GM23248 (cell line): Measurements from ENCODE around the gene ZNF831. TPM values are rescaled to one million over a fixed set of nuclear protein-coding genes. Genes with fewer than 3 reads are reported as not detected.

Experiments
- DNase-seq: peaks from one replicate; pipeline ENCODE4 v3.0.0-alpha.2; 2015
- H2AFZ ChIP-seq: fragments of 200-600 bp; sonication (generic); 2 replicates; pipeline ENCODE4 v1.6.1; 2016; ENCODE audit warnings: antibody characterized with exemption
- H3F3A ChIP-seq: fragments of 200-600 bp; sonication (generic); 2 replicates; pipeline ENCODE4 v1.6.1; 2016; ENCODE audit warnings: mild to moderate bottlenecking, antibody characterized with exemption, mixed run types; ENCODE audit not compliant: insufficient read depth
- H3K27ac ChIP-seq: fragments of 200-600 bp; sonication (generic); 2 replicates; pipeline ENCODE4 v1.5.1; 2016; ENCODE audit warnings: mild to moderate bottlenecking
- H3K27me3 ChIP-seq: fragments of 200-600 bp; sonication (generic); replicated peaks from 2 replicates; pipeline ENCODE4 v1.6.1; 2016; ENCODE audit warnings: mild to moderate bottlenecking; ENCODE audit not compliant: insufficient read depth
- H3K36me3 ChIP-seq: fragments of 200-600 bp; sonication (generic); 2 replicates; pipeline ENCODE4 v1.6.1; 2016; ENCODE audit warnings: low read depth, mild to moderate bottlenecking
- H3K4me1 ChIP-seq: fragments of 200-600 bp; sonication (generic); 2 replicates; pipeline ENCODE4 v1.6.1; 2016; ENCODE audit warnings: mild to moderate bottlenecking; ENCODE audit not compliant: insufficient read depth
- H3K4me2 ChIP-seq: fragments of 200-600 bp; sonication (generic); one replicate; pipeline ENCODE4 v1.6.1; 2016; ENCODE audit warnings: mild to moderate bottlenecking; ENCODE audit not compliant: unreplicated experiment
- H3K4me3 ChIP-seq: fragments of 200-600 bp; sonication (generic); 2 replicates; pipeline ENCODE4 v1.5.1; 2016; ENCODE audit warnings: mild to moderate bottlenecking
- H3K79me2 ChIP-seq: fragments of 200-600 bp; sonication (generic); 2 replicates; pipeline ENCODE4 v1.6.1; 2016; ENCODE audit warnings: mild to moderate bottlenecking; ENCODE audit not compliant: insufficient read depth
- H3K9ac ChIP-seq: fragments of 200-600 bp; sonication (generic); 2 replicates; pipeline ENCODE4 v1.6.1; 2016; ENCODE audit warnings: mild to moderate bottlenecking
- H3K9me2 ChIP-seq: fragments of 200-600 bp; sonication (generic); 2 replicates; pipeline ENCODE4 v1.6.1; 2016; ENCODE audit warnings: mixed run types, mild to moderate bottlenecking, moderate library complexity; ENCODE audit not compliant: insufficient read depth
- H3K9me3 ChIP-seq: fragments of 200-600 bp; sonication (generic); one replicate; pipeline ENCODE4 v1.6.1; 2017; ENCODE audit warnings: low read depth
- H4K20me1 ChIP-seq: fragments of 200-600 bp; sonication (generic); 2 replicates; pipeline ENCODE4 v1.6.0; 2016; ENCODE audit not compliant: insufficient read depth
- EZH2 ChIP-seq: fragments of 200-600 bp; sonication (generic); IDR thresholded peaks from 2 replicates; pipeline ENCODE4 v1.6.1; 2018; ENCODE audit warnings: antibody characterized with exemption, mild to moderate bottlenecking; ENCODE audit not compliant: insufficient read depth, poor library complexity, severe bottlenecking
- EZH2phosphoT487 ChIP-seq: fragments of 200-600 bp; sonication (generic); IDR thresholded peaks from 2 replicates; pipeline ENCODE4 v1.6.1; 2018; ENCODE audit warnings: antibody characterized with exemption, moderate library complexity, mild to moderate bottlenecking, low read depth; ENCODE audit not compliant: insufficient read depth
- WGBS, 2 experiments: methylation state at CpG; one replicate each; pipeline ENCODE4 v1.1.6; 2015 to 2017; ENCODE audit warnings: low lambda C conversion rate in 2 of 2, low coverage in 1 of 2; ENCODE audit errors: missing lambda C conversion rate in 2 of 2; 5-methylcytosine and 5-hydroxymethylcytosine counted together
- in situ Hi-C: fragments of 300-500 bp; cut with MboI; formaldehyde crosslinking; loops from 2 replicates; pipeline ENCODE4 v1.15.0; 2020
- polyA plus RNA-seq: library from polyadenylated mRNA; unstranded; fragments of >200 nt; fragmentation: Nextera tagmentation; extraction: Ambion mirVana; gene quantifications from 2 replicates; pipeline ENCODE4 v1.2.1, GENCODE V29; 2016
- total RNA-seq: library from RNA; depleted of rRNA; stranded (reverse); fragments of >200 nt; shearing (Covaris generic); gene quantifications from 2 replicates; pipeline ENCODE4 v1.2.3, GENCODE V29; 2014

ZNF831 gene
- total and polyA plus RNA-seq, 2 experiments from 2014 or later: not detected

GRCh38 chr20:59184880-59185447 is 21.3 kb downstream of the ZNF831 start:
- peak; percentile 23 for DNase-seq
- 66 to 72% methylated on average over 16 of the region's 16 CpGs for WGBS, 2 experiments

GRCh38 chr20:59185809-59186208 is 22.2 kb downstream of the ZNF831 start:
- Histone ChIP-seq H3K79me2 (no peaks in the 10 kb centered on the region), H4K20me1 (no peaks in the 10 kb centered on the region), H3F3A (no peaks in the 10 kb centered on the region), H3K9me2 (no peaks in the 10 kb centered on the region), H3K27me3 (no peaks in the 10 kb centered on the region; the same call in 1 of the 2 replicates), H3K4me3 (no peak overlapping the region), H3K36me3 (no peaks in the 10 kb centered on the region), H3K4me2 (no peak overlapping the region), H3K4me1 (no peaks in the 10 kb centered on the region), H2AFZ (no peak overlapping the region), H3K27ac (no peak overlapping the region), H3K9me3 (no peaks in the 10 kb centered on the region), H3K9ac (no peak overlapping the region)
- no peak for TF ChIP-seq EZH2
- no peak for TF ChIP-seq EZH2phosphoT487
- WGBS, 2 experiments: 40 to 45% methylated on average over 6 of the region's 6 CpGs
- in situ Hi-C loops: no loop called here
- no peak for DNase-seq

More at GRCh38 chr20:59184880-59185447, 21.3 kb downstream of the ZNF831 start:
- TF ChIP-seq EZH2 (no peak), EZH2phosphoT487 (no peak)
- Histone ChIP-seq H3K27ac (no peak overlapping the region), H3F3A (no peaks in the 10 kb centered on the region), H3K9me3 (no peaks in the 10 kb centered on the region), H3K9ac (no peak overlapping the region), H3K4me2 (no peak overlapping the region), H3K4me1 (no peaks in the 10 kb centered on the region), H3K4me3 (no peak overlapping the region), H3K79me2 (no peaks in the 10 kb centered on the region), H2AFZ (no peak overlapping the region), H3K36me3 (no peaks in the 10 kb centered on the region), H3K27me3 (no peaks in the 10 kb centered on the region; the same call in 1 of the 2 replicates), H3K9me2 (no peaks in the 10 kb centered on the region), H4K20me1 (no peaks in the 10 kb centered on the region)
- in situ Hi-C loops: no loop called here

- Histone ChIP-seq H3K4me1 (no peaks in the 10 kb centered on the region), H3K4me3 (no peak overlapping the region), H4K20me1 (no peaks in the 10 kb centered on the region), H3K9me2 (no peaks in the 10 kb centered on the region), H2AFZ (no peak overlapping the region), H3K9me3 (no peaks in the 10 kb centered on the region), H3K79me2 (no peaks in the 10 kb centered on the region), H3K27me3 (no peaks in the 10 kb centered on the region; the same call in 1 of the 2 replicates), H3K4me2 (no peak overlapping the region), H3K9ac (no peak overlapping the region), H3K27ac (no peak overlapping the region), H3K36me3 (no peaks in the 10 kb centered on the region), H3F3A (no peaks in the 10 kb centered on the region)
- no peak for DNase-seq
- WGBS, 2 experiments: 12 to 17% methylated on average over 5 of the region's 5 CpGs
- TF ChIP-seq EZH2 (no peak), EZH2phosphoT487 (no peak)
- in situ Hi-C loops: no loop called here
These were observed 26.8 kb downstream of the ZNF831 start for GRCh38 chr20:59190466-59190865.

GRCh38 chr20:59191036-59191755 is 27.6 kb downstream of the ZNF831 start:
- Histone ChIP-seq H3K4me3 (no peak overlapping the region), H3K9ac (no peak overlapping the region), H4K20me1 (no peaks in the 10 kb centered on the region), H3K27me3 (no peaks in the 10 kb centered on the region; the same call in 1 of the 2 replicates), H3F3A (no peaks in the 10 kb centered on the region), H3K4me2 (no peak overlapping the region), H3K9me2 (no peaks in the 10 kb centered on the region), H3K9me3 (no peaks in the 10 kb centered on the region), H3K79me2 (no peaks in the 10 kb centered on the region), H3K27ac (no peak overlapping the region), H3K36me3 (no peaks in the 10 kb centered on the region), H2AFZ (no peak overlapping the region), H3K4me1 (no peaks in the 10 kb centered on the region)
- TF ChIP-seq EZH2: no peak
- no peak for TF ChIP-seq EZH2phosphoT487
- WGBS, 2 experiments: 75 to 81% methylated on average over 37 of the region's 40 CpGs
- in situ Hi-C loops: no loop called here
- no peak for DNase-seq
